GM12891 (cell line): ENCODE results near the gene EDA.

Source experiments
- POLR2A ChIP-seq: IDR thresholded peaks from 2 replicates; pipeline ENCODE4 v1.6.1; 2011; ENCODE audit warnings: low read depth, low read length, control low read depth
- POLR2AphosphoS5 ChIP-seq: IDR thresholded peaks from 2 replicates; pipeline ENCODE4 v1.6.1; 2011; ENCODE audit warnings: low read depth, low read length, control low read depth
- SPI1 ChIP-seq: IDR thresholded peaks from 2 replicates; pipeline ENCODE4 v1.6.1; 2011; ENCODE audit warnings: low read depth, low read length, control low read depth
- TAF1 ChIP-seq: IDR thresholded peaks from 2 replicates; pipeline ENCODE4 v1.6.1; 2011; ENCODE audit warnings: low read depth, low read length, control low read depth

DNA sequence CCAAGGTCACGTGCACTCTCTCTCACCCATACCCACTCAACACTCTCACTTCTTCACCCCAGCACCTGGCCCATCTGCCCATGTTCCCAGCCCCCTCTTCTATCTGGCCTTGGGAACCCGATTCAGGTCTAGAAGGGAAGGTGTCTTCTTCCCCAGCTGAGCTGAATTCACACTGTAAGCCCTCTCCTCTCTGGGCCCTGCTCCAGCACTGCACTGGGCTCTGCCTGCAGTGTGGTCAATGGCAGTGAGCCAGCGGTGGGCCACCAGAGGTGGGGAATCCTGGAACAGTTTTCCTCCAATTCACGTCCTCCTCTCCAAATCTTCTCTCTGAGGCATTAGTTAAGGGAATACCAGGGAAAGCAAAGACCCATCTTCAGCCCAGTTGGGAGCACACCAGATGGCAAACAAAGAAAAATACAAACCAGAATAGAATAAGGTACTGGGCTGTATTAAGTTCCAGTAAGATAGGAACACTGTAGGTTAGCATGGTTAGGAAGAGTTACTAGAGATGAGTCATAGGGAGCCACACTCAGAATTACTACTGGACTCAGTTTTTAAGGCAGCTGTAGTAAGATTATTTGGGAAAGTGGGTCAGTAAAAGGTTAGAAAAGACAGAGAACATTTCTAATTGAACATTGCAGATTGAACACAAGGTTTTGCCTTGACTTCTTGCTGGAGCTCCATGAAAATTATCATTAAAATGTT is 428.8 kb downstream of the EDA start:
- TF ChIP-seq POLR2A (no peak), POLR2AphosphoS5 (no peak), TAF1 (no peak), SPI1 (no peak)
